Activated gamma-delta T cell treated with anti-CD3 and anti-CD28 coated beads, Interleukin-2, amount 50 U/mL, for 16 hours (primary cell): Measurements from ENCODE around the gene ELANE.

Experiments
- DNase-seq: peaks from one replicate; pipeline ENCODE4 v3.0.0-alpha.2; 2020; ENCODE audit warnings: low read depth

The ELANE gene

GRCh38 chr19:899336-900042 lies 47.4 kb downstream of the ELANE start:
- DNase-seq: no peak

GRCh38 chr19:900043-900301 lies 47.9 kb downstream of the ELANE start:
- DNase-seq: no peak

- no peak for DNase-seq
Observed at GRCh38 chr19:900302-901111, 48.4 kb downstream of the ELANE start.

GRCh38 chr19:901216-902092 lies 49.4 kb downstream of the ELANE start:
- no peak for DNase-seq

GRCh38 chr19:902093-902370 lies 49.9 kb downstream of the ELANE start:
- DNase-seq: no peak

- no peak for DNase-seq
Observed at GRCh38 chr19:902446-903226, 50.5 kb downstream of the ELANE start.

- no peak for DNase-seq
Observed at GRCh38 chr19:903266-903797, 51.2 kb downstream of the ELANE start.

GRCh38 chr19:904545-904944 lies 52.4 kb downstream of the ELANE start:
- no peak for DNase-seq
